H1 (cell line): ENCODE results near the gene RBM10. TPM values are rescaled to one million over a fixed set of nuclear protein-coding genes. Genes with fewer than 3 reads are reported as not detected.

Experiments
- CTCF ChIA-PET: fragments of 300-600 bp; sonication (Branson Sonifier 250); formaldehyde crosslinking; loops from one replicate; lab custom pipeline; 2021; ENCODE audit not compliant: partially characterized antibody; lab: Charles Lee
- POLR2A ChIA-PET: fragments of 300-600 bp; sonication (Branson Sonifier 250); formaldehyde crosslinking; loops from one replicate; lab custom pipeline; 2021; ENCODE audit warnings: inconsistent platforms; ENCODE audit not compliant: partially characterized antibody; lab: Charles Lee
- DNase-seq, 2 experiments: peaks; one replicate each; pipeline versions ENCODE4 v3.0.0 to v3.0.0-alpha.2; 2010 to 2022; ENCODE audit warnings: low spot score in 2 of 2, low read depth in 1 of 2, mixed read lengths in 1 of 2
- FAIRE-seq: peaks from 2 replicates; lab custom pipeline; 2011; peaks lifted over from hg19 to GRCh38; lab: Jason Lieb, UNC
- H2AFZ ChIP-seq: 2 replicates; pipeline ENCODE4 v1.8.1; 2012; ENCODE audit warnings: low read length, inconsistent platforms
- H2AK5ac ChIP-seq: 2 replicates; pipeline ENCODE4 v1.6.1; 2013; ENCODE audit warnings: low read depth, low read length
- H2BK120ac ChIP-seq: replicated peaks from 2 replicates; pipeline ENCODE3; 2013; ENCODE audit warnings: low read depth, low read length, inconsistent platforms
- H2BK12ac ChIP-seq: 2 replicates; pipeline ENCODE4 v1.6.1; 2013; ENCODE audit warnings: low read depth, low read length
- H2BK15ac ChIP-seq: 2 replicates; pipeline ENCODE4 v1.6.1; 2013; ENCODE audit warnings: low read length
- H2BK20ac ChIP-seq: 2 replicates; pipeline ENCODE4 v1.6.1; 2013; ENCODE audit warnings: low read length
- H2BK5ac ChIP-seq: 2 replicates; pipeline ENCODE4 v1.6.1; 2013; ENCODE audit warnings: low read depth, low read length
- H3K14ac ChIP-seq: 2 replicates; pipeline ENCODE4 v1.6.1; 2013; ENCODE audit warnings: inconsistent platforms; ENCODE audit not compliant: insufficient read length
- H3K18ac ChIP-seq: 2 replicates; pipeline ENCODE4 v1.6.1; 2013; ENCODE audit warnings: low read length; ENCODE audit errors: extremely low read depth
- H3K23ac ChIP-seq: 2 replicates; pipeline ENCODE4 v1.6.1; 2013; ENCODE audit warnings: inconsistent platforms; ENCODE audit not compliant: insufficient read length
- H3K23me2 ChIP-seq: 2 replicates; pipeline ENCODE4 v1.6.1; 2013; ENCODE audit warnings: low read depth, low read length
- H3K27ac ChIP-seq: 2 replicates; pipeline ENCODE4 v1.6.1; 2011; ENCODE audit warnings: low read depth, low read length, inconsistent platforms
- H3K27me3 ChIP-seq, 4 experiments: replicated peaks in 1 of 4; 1 replicate in 1 of 4; 2 replicates in 3 of 4; pipeline versions ENCODE4 v1.6.1 to v1.8.1; 2011 to 2013; ENCODE audit warnings: low read length in 3 of 4, mild to moderate bottlenecking in 3 of 4, inconsistent platforms in 2 of 4, mixed read lengths in 2 of 4, moderate library complexity in 1 of 4; ENCODE audit not compliant: control insufficient read depth in 3 of 4, insufficient read depth in 3 of 4; ENCODE audit errors: extremely low read depth in 1 of 4
- H3K36me3 ChIP-seq, 4 experiments: 2 replicates each; pipeline versions ENCODE4 v1.6.1 to v1.8.1; 2011 to 2013; ENCODE audit warnings: mild to moderate bottlenecking in 4 of 4, low read length in 3 of 4, moderate library complexity in 2 of 4, control low read depth in 1 of 4, inconsistent platforms in 1 of 4; ENCODE audit not compliant: insufficient read depth in 4 of 4, control insufficient read depth in 2 of 4
- H3K4ac ChIP-seq: replicated peaks from 2 replicates; pipeline ENCODE3; 2013; ENCODE audit warnings: low read length, low read depth, mixed read lengths, inconsistent platforms; ENCODE audit not compliant: insufficient read length
- H3K4me1 ChIP-seq, 4 experiments: replicated peaks in 1 of 4; 1 replicate in 1 of 4; 2 replicates in 3 of 4; pipeline versions ENCODE4 v1.6.1 to v1.8.1; 2011 to 2013; ENCODE audit warnings: low read length in 3 of 4, inconsistent platforms in 2 of 4, mixed read lengths in 1 of 4; ENCODE audit not compliant: insufficient read depth in 4 of 4, control insufficient read depth in 3 of 4
- H3K4me2 ChIP-seq, 2 experiments: 2 replicates each; pipeline versions ENCODE4 v1.6.1 to v1.8.1; 2011 to 2013; ENCODE audit warnings: low read depth in 2 of 2, low read length in 2 of 2, control low read depth in 1 of 2, inconsistent platforms in 1 of 2, mild to moderate bottlenecking in 1 of 2; ENCODE audit not compliant: insufficient read depth in 1 of 2
- H3K4me3 ChIP-seq, 4 experiments: fragments of 200-600, 300-600 bp in 1 of 4; sonication (generic), shearing (Covaris generic), sonication (Bioruptor Twin) in 1 of 4; 2 replicates each; pipeline versions ENCODE4 v1.5.1 to v1.8.1; 2011 to 2016; ENCODE audit warnings: low read length in 4 of 4, low read depth in 3 of 4, control low read depth in 2 of 4, inconsistent platforms in 2 of 4, mild to moderate bottlenecking in 2 of 4, mixed read lengths in 1 of 4, moderate library complexity in 1 of 4; ENCODE audit not compliant: insufficient read depth in 2 of 4; ENCODE audit errors: extremely low read depth in 1 of 4
- H3K56ac ChIP-seq: replicated peaks from 2 replicates; pipeline ENCODE3; 2013; ENCODE audit warnings: low read depth, mild to moderate bottlenecking, mixed read lengths, low read length, inconsistent platforms; ENCODE audit not compliant: insufficient read length
- H3K79me1 ChIP-seq: 2 replicates; pipeline ENCODE4 v1.6.1; 2013; ENCODE audit warnings: low read depth, low read length, control low read depth
- H3K79me2 ChIP-seq, 2 experiments: 2 replicates each; pipeline versions ENCODE4 v1.6.1 to v1.8.1; 2012 to 2013; ENCODE audit warnings: low read length in 2 of 2, mild to moderate bottlenecking in 2 of 2, inconsistent platforms in 1 of 2; ENCODE audit not compliant: insufficient read depth in 2 of 2, control insufficient read depth in 1 of 2
- H3K9ac ChIP-seq, 4 experiments: replicated peaks in 1 of 4; 1 replicate in 1 of 4; 2 replicates in 3 of 4; pipeline versions ENCODE4 v1.6.1 to v1.8.1; 2011 to 2013; ENCODE audit warnings: low read depth in 3 of 4, low read length in 3 of 4, control low read depth in 2 of 4, mild to moderate bottlenecking in 2 of 4, moderate library complexity in 2 of 4, inconsistent platforms in 1 of 4; ENCODE audit errors: extremely low read depth in 1 of 4
- H3K9me3 ChIP-seq, 2 experiments: 2 replicates each; pipeline versions ENCODE4 v1.6.1 to v1.8.1; 2012 to 2013; ENCODE audit warnings: mild to moderate bottlenecking in 2 of 2, moderate library complexity in 2 of 2, control low read depth in 1 of 2, inconsistent platforms in 1 of 2, low read depth in 1 of 2, low read length in 1 of 2, mixed read lengths in 1 of 2; ENCODE audit not compliant: insufficient read depth in 2 of 2
- H4K20me1 ChIP-seq, 2 experiments: replicated peaks in 1 of 2; 2 replicates each; pipeline versions ENCODE3 to v1.8.1; 2011 to 2013; ENCODE audit warnings: inconsistent platforms in 2 of 2, low read length in 2 of 2, mild to moderate bottlenecking in 1 of 2; ENCODE audit not compliant: insufficient read depth in 2 of 2, control insufficient read depth in 1 of 2
- H4K5ac ChIP-seq: 2 replicates; pipeline ENCODE4 v1.6.1; 2013; ENCODE audit warnings: low read length, low read depth, mixed read lengths, inconsistent platforms; ENCODE audit not compliant: insufficient read length
- H4K8ac ChIP-seq: 2 replicates; pipeline ENCODE4 v1.8.0; 2013; ENCODE audit warnings: mild to moderate bottlenecking, moderate library complexity, low read length, inconsistent platforms; ENCODE audit not compliant: insufficient read depth; ENCODE audit errors: extremely low read depth
- H4K91ac ChIP-seq: replicated peaks from 2 replicates; pipeline ENCODE3; 2013; ENCODE audit warnings: low read length, mixed read lengths, inconsistent platforms; ENCODE audit not compliant: insufficient read length
- BCL11A ChIP-seq, 2 experiments: IDR thresholded peaks; one replicate each; pipeline ENCODE4 v1.6.1; 2011; ENCODE audit warnings: low read depth in 2 of 2, low read length in 2 of 2, mild to moderate bottlenecking in 2 of 2
- CBX8 ChIP-seq: fragments of 300-800, 300-1000 bp; sonication (generic); IDR thresholded peaks from 2 replicates; pipeline ENCODE4 v1.7.1; 2016; ENCODE audit warnings: low read depth, low read length, borderline replicate concordance
- CEBPB ChIP-seq: IDR thresholded peaks from 2 replicates; pipeline ENCODE4 v1.6.1; 2012; ENCODE audit warnings: low read depth, low read length
- EGR1 ChIP-seq: IDR thresholded peaks from 2 replicates; pipeline ENCODE4 v1.6.1; 2011; ENCODE audit warnings: low read depth, low read length, borderline replicate concordance
- EP300 ChIP-seq, 2 experiments: IDR thresholded peaks; 1 replicate in 1 of 2; 2 replicates in 1 of 2; pipeline ENCODE4 v1.6.1; 2011 to 2012; ENCODE audit warnings: low read depth in 2 of 2, low read length in 2 of 2, mild to moderate bottlenecking in 2 of 2, borderline replicate concordance in 1 of 2, inconsistent platforms in 1 of 2, moderate library complexity in 1 of 2
- GTF2F1 ChIP-seq: IDR thresholded peaks from 2 replicates; pipeline ENCODE4 v1.6.1; 2012; ENCODE audit warnings: low read depth, low read length, improper control_type of control experiment, borderline replicate concordance
- HDAC2 ChIP-seq, 2 experiments: fragments of 300-600 bp in 1 of 2; sonication (generic) in 1 of 2; IDR thresholded peaks; 2 replicates each; pipeline ENCODE4 v1.6.1; 2011 to 2012; ENCODE audit warnings: low read depth in 2 of 2, low read length in 2 of 2, mild to moderate bottlenecking in 2 of 2, moderate library complexity in 2 of 2, borderline replicate concordance in 1 of 2, inconsistent platforms in 1 of 2
- NRF1 ChIP-seq: IDR thresholded peaks from 2 replicates; pipeline ENCODE4 v1.6.1; 2011; ENCODE audit warnings: mild to moderate bottlenecking, low read depth, low read length, improper control_type of control experiment
- RXRA ChIP-seq: IDR thresholded peaks from 2 replicates; pipeline ENCODE4 v1.6.1; 2011; ENCODE audit warnings: low read depth, mild to moderate bottlenecking, low read length, moderate library complexity; ENCODE audit not compliant: insufficient read depth
- SAP30 ChIP-seq: fragments of 300-600 bp; sonication (generic); IDR thresholded peaks from 2 replicates; pipeline ENCODE4 v1.7.1; 2012; ENCODE audit warnings: low read length, moderate library complexity, mild to moderate bottlenecking, inconsistent platforms; ENCODE audit not compliant: insufficient read depth, insufficient replicate concordance
- TAF1 ChIP-seq: IDR thresholded peaks from 2 replicates; pipeline ENCODE4 v1.6.1; 2011; ENCODE audit warnings: mild to moderate bottlenecking, low read depth, low read length
- TCF12 ChIP-seq: IDR thresholded peaks from 2 replicates; pipeline ENCODE4 v1.6.1; 2011; ENCODE audit warnings: low read depth, mild to moderate bottlenecking, low read length
- USF2 ChIP-seq: IDR thresholded peaks from 2 replicates; pipeline ENCODE4 v1.6.1; 2011; ENCODE audit warnings: low read length, improper control_type of control experiment
- WGBS, 2 experiments: shearing (Covaris generic) in 1 of 2; methylation state at CpG; one replicate each; pipeline versions ENCODE4 v1.1.6 to v1.1.7; 2013 to 2015; ENCODE audit warnings: low lambda C conversion rate in 2 of 2, mixed read lengths in 2 of 2, inconsistent platforms in 1 of 2, low coverage in 1 of 2, missing lambda C conversion rate in 1 of 2; ENCODE audit not compliant: insufficient replicate concordance in 2 of 2, insufficient coverage in 1 of 2, insufficient read length in 1 of 2; ENCODE audit errors: extremely low coverage in 1 of 2, missing lambda C conversion rate in 1 of 2; 5-methylcytosine and 5-hydroxymethylcytosine counted together
- polyA plus RNA-seq, 7 experiments: library from polyadenylated mRNA; depleted of rRNA in 3 of 7; stranded (reverse) in 5 of 7; unstranded in 2 of 7; fragments of >200 nt in 5 of 7; fragments of 200-250 nt in 2 of 7; gene quantifications; 1 replicate in 5 of 7; 2 replicates in 1 of 7; 4 replicates in 1 of 7; pipeline versions ENCODE4 v1.2.1 to v1.2.3, GENCODE V29; 2011 to 2013; ENCODE audit warnings: missing spikeins in 2 of 7, mixed read lengths in 2 of 7
- total RNA-seq: library from RNA; stranded (reverse); fragmentation: NEBNext Ultra II Directional; extraction: Animal tissue kit (Norgen Biotek cat#: 25700); gene quantifications from 2 replicates; pipeline ENCODE4 v1.2.1, GENCODE V29; 2021

The RBM10 gene
- total and polyA plus RNA-seq, 2 of the 8 experiments (the other 6 are each of a cell fraction or from before 2014, with no cell fraction given) = 35.7 to 64.0 TPM

GRCh38 chrX:47148946-47149345, 3.9 kb downstream of the RBM10 start:
- Histone ChIP-seq H3K79me1 (no peaks in the 10 kb centered on the region), H3K23ac (no peak overlapping the region), H2AFZ (no peak overlapping the region), H2BK20ac (no peak overlapping the region), H3K14ac (no peak overlapping the region), H3K4me2 (no peak overlapping the region), H3K18ac (no peak overlapping the region), H3K4ac (no peak overlapping the region), H3K9ac (no peak overlapping the region), H4K20me1 (peaks cover 11 to 13% of the 10 kb centered on the region in 2 experiments), H2BK120ac (no peak overlapping the region), H2BK12ac (no peak overlapping the region), H4K8ac (no peak overlapping the region), H3K9me3 (no peaks in the 10 kb centered on the region), H4K91ac (no peak overlapping the region), H3K36me3 (peaks cover 0 to 7% (median 1%) of the 10 kb centered on the region in 4 experiments; a peak in 2 of 8 replicates), H3K56ac (no peak overlapping the region), H3K27me3 (no peaks in the 10 kb centered on the region), H3K4me1 (peaks cover 0 to 4% (median 1%) of the 10 kb centered on the region in 4 experiments; a peak in 3 of 7 replicates), H2BK15ac (no peak overlapping the region), H3K23me2 (peaks cover 9% of the 10 kb centered on the region; the same call in 1 of the 2 replicates), H2AK5ac (no peak overlapping the region), H3K27ac (no peak overlapping the region), H3K4me3 (no peak overlapping the region), H2BK5ac (no peak overlapping the region), H4K5ac (no peak overlapping the region), H3K79me2 (peaks cover 19 to 72% of the 10 kb centered on the region in 2 experiments)
- FAIRE-seq = no peak
- ChIA-PET POLR2A (no interaction called here), CTCF (no interaction called here)
- no peak for DNase-seq
- 67% methylated on average over 1 of the region's 2 CpGs; no CpG with 5 or more reads in 1 of the 2 experiments for WGBS, 2 experiments
- TF ChIP-seq USF2 (no peak), EGR1 (no peak), HDAC2 (IDR thresholded peaks at IDR 0.05; ENCODE audit: borderline replicate concordance in 1 of 2, low read depth in 2 of 2, low read length in 2 of 2) (no peak), TAF1 (no peak), CEBPB (no peak), NRF1 (no peak), RXRA (no peak), EP300 (IDR thresholded peaks at IDR 0.05; ENCODE audit: borderline replicate concordance in 1 of 2, low read depth in 2 of 2, low read length in 2 of 2) (no peak), GTF2F1 (no peak), BCL11A (IDR thresholded peaks at IDR 0.05; ENCODE audit: low read depth in 2 of 2, low read length in 2 of 2) (no peak), SAP30 (no peak), TCF12 (no peak), CBX8 (no peak)
